Stimulated activated CD8-positive, alpha-beta memory T cell treated with anti-CD3 and anti-CD28 coated beads, Interleukin-15, amount 100 ng/mL, for 48 hours (primary cell): ENCODE measurements around the gene ZNF593.

Experiments used
- DNase-seq, 2 donors: peaks; one replicate each; pipeline ENCODE4 v3.0.0-alpha.2; 2020; ENCODE audit warnings: low read depth in 2 of 2

ZNF593 gene

GRCh38 chr1:26169669-26170471, at the start of gene ZNF593:
Gene ZNF593, plus strand, starts transcription at chr1:26169908. Its CDS starts 76 bp downstream, at chr1:26169984.
- peak; percentile 89 for DNase-seq

- no peak for DNase-seq
Observed at GRCh38 chr1:26121854-26122773, 47.6 kb upstream of the ZNF593 start.

- DNase-seq = no peak
Observed at GRCh38 chr1:26122988-26123973, 46.4 kb upstream of the ZNF593 start.

- no peak for DNase-seq
Observed at GRCh38 chr1:26124418-26125331, 45.0 kb upstream of the ZNF593 start.

GRCh38 chr1:26125382-26125781, 44.3 kb upstream of the ZNF593 start:
- DNase-seq = no peak

GRCh38 chr1:26125946-26126320, 43.8 kb upstream of the ZNF593 start:
- no peak for DNase-seq

GRCh38 chr1:26126321-26127084, 43.2 kb upstream of the ZNF593 start:
- peak in 1 of 2 donors; percentile 13 for DNase-seq

- no peak for DNase-seq
Observed at GRCh38 chr1:26127235-26128163, 42.2 kb upstream of the ZNF593 start.

GRCh38 chr1:26129778-26130177, 39.9 kb upstream of the ZNF593 start:
- no peak for DNase-seq

- no peak for DNase-seq
Observed at GRCh38 chr1:26130695-26131094, 39.0 kb upstream of the ZNF593 start.

GRCh38 chr1:26132128-26132833, 37.4 kb upstream of the ZNF593 start:
- no peak for DNase-seq

- DNase-seq = no peak
Observed at GRCh38 chr1:26132834-26133167, 36.9 kb upstream of the ZNF593 start.

GRCh38 chr1:26134466-26134865, 35.2 kb upstream of the ZNF593 start:
- no peak for DNase-seq

GRCh38 chr1:26138974-26139558, 30.6 kb upstream of the ZNF593 start:
- no peak for DNase-seq

GRCh38 chr1:26142159-26142558, 27.5 kb upstream of the ZNF593 start:
- DNase-seq = no peak

GRCh38 chr1:26145041-26145959, 24.4 kb upstream of the ZNF593 start:
- peak; percentile 28 to 56 for DNase-seq

GRCh38 chr1:26145960-26146294, 23.8 kb upstream of the ZNF593 start:
- no peak for DNase-seq
